CD4-positive, alpha-beta memory T cell (primary cell): Measurements from ENCODE around the gene NAT16. TPM values are rescaled to one million over a fixed set of nuclear protein-coding genes. Genes with fewer than 3 reads are reported as not detected.

Experiments
- CTCF ChIA-PET: fragments of 350-600 bp; sonication (Branson Sonifier 250); formaldehyde crosslinking; loops from one replicate; lab custom pipeline; 2021; ENCODE audit warnings: inconsistent platforms; ENCODE audit not compliant: partially characterized antibody; lab: Charles Lee
- POLR2A ChIA-PET: fragments of 350-600 bp; sonication (Branson Sonifier 250); formaldehyde crosslinking; loops from one replicate; lab custom pipeline; 2021; ENCODE audit not compliant: partially characterized antibody; lab: Charles Lee
- DNase-seq, 5 donors: peaks; one replicate each; pipeline versions ENCODE4 v3.0.0 to v3.0.0-alpha.2; 2020 to 2022; ENCODE audit warnings: mixed read lengths in 1 of 5
- H3K27ac ChIP-seq: one replicate; pipeline ENCODE4 v1.7.0; 2013; ENCODE audit warnings: low read depth, low read length
- H3K27me3 ChIP-seq: 2 replicates; pipeline ENCODE4 v1.7.0; 2013; ENCODE audit warnings: mild to moderate bottlenecking, low read length, moderate library complexity; ENCODE audit not compliant: insufficient read depth
- H3K36me3 ChIP-seq: 2 replicates; pipeline ENCODE4 v1.7.0; 2013; ENCODE audit warnings: mild to moderate bottlenecking, low read length, moderate library complexity; ENCODE audit not compliant: insufficient read depth
- H3K4me1 ChIP-seq: 2 replicates; pipeline ENCODE4 v1.7.0; 2013; ENCODE audit warnings: mild to moderate bottlenecking, low read length, moderate library complexity; ENCODE audit not compliant: insufficient read depth
- H3K4me3 ChIP-seq, 2 donors: one replicate each; pipeline ENCODE4 v1.7.0; 2013; ENCODE audit warnings: low read length in 2 of 2, mild to moderate bottlenecking in 1 of 2
- H3K9me3 ChIP-seq, 2 donors: one replicate each; pipeline ENCODE4 v1.7.0; 2013; ENCODE audit warnings: low read length in 2 of 2, control low read depth in 1 of 2; ENCODE audit not compliant: control insufficient read depth in 1 of 2
- H3K27ac Mint-ChIP-seq, 7 donors: one replicate each; pipeline ENCODE4 v1.8.0; 2020 to 2021; ENCODE audit warnings: mixed read lengths in 7 of 7, mild to moderate bottlenecking in 6 of 7, inconsistent platforms in 3 of 7, moderate library complexity in 3 of 7
- H3K27me3 Mint-ChIP-seq, 2 donors: one replicate each; pipeline ENCODE4 v1.8.0; 2020 to 2021; ENCODE audit warnings: mixed read lengths in 2 of 2
- H3K36me3 Mint-ChIP-seq, 2 donors: one replicate each; pipeline ENCODE4 v1.8.0; 2020 to 2021; ENCODE audit warnings: mixed read lengths in 2 of 2, inconsistent platforms in 1 of 2, mild to moderate bottlenecking in 1 of 2
- H3K4me1 Mint-ChIP-seq, 4 donors: one replicate each; pipeline ENCODE4 v1.8.0; 2020 to 2021; ENCODE audit warnings: mixed read lengths in 4 of 4, mild to moderate bottlenecking in 1 of 4
- H3K4me3 Mint-ChIP-seq, 8 donors: one replicate each; pipeline ENCODE4 v1.8.0; 2020 to 2021; ENCODE audit warnings: mixed read lengths in 8 of 8, mild to moderate bottlenecking in 7 of 8, moderate library complexity in 6 of 8, inconsistent platforms in 3 of 8
- H3K9me3 Mint-ChIP-seq, 8 donors: one replicate each; pipeline ENCODE4 v1.8.0; 2020 to 2021; ENCODE audit warnings: mixed read lengths in 8 of 8, mild to moderate bottlenecking in 5 of 8, inconsistent platforms in 3 of 8, moderate library complexity in 1 of 8
- intact Hi-C: fragments of 100-400 bp; cut with micrococcal nuclease; formaldehyde crosslinking; loops from one replicate; pipeline ENCODE4 v1.15.1; 2023
- polyA plus RNA-seq, 2 donors: library from polyadenylated mRNA; unstranded; fragments of 300-500 nt; fragmentation: Illumina TruSeq; gene quantifications; one replicate each; pipeline ENCODE4 v1.2.3, GENCODE V29; 2021
- total RNA-seq, 2 experiments: library from RNA; stranded (reverse); gene quantifications; one replicate each; pipeline ENCODE4 v1.2.3, GENCODE V29; 2021

NAT16 gene
- total and polyA plus RNA-seq, 4 experiments from 2014 or later = not detected

GRCh38 chr7:101127460-101128039 lies 52.5 kb downstream of the NAT16 start:
- H3K4me1 ChIP-seq = peaks cover 22% of the 10 kb centered on the region

GRCh38 chr7:101126651-101127459 lies 53.2 kb downstream of the NAT16 start, which contains the start of gene SERPINE1:
Gene SERPINE1, plus strand, starts transcription at chr7:101127104. Its CDS starts 1,290 bp downstream, at chr7:101128394.
- Mint-ChIP-seq H3K4me3 (peak within 1 kb of the TSS in 7 of 8 donors; percentile 55 to 83 (median 72)), H3K27ac (peak within 1 kb of the TSS in 5 of 7 donors; percentile 38 to 87 (median 75)), H3K4me1 (peaks cover 16 to 43% (median 29%) of the 10 kb centered on the region in 4 donors), H3K9me3 (peaks cover 0 to 2% (median 0%) of the 10 kb centered on the region in 8 donors), H3K36me3 (no peaks in the 10 kb centered on the region), H3K27me3 (peaks cover 39 to 47% of the 10 kb centered on the region in 2 donors)
- Histone ChIP-seq H3K27me3 (peaks cover 4% of the 10 kb centered on the region), H3K9me3 (no peaks in the 10 kb centered on the region), H3K4me3 (no peak within 1 kb of the TSS), H3K27ac (no peak within 1 kb of the TSS), H3K4me1 (peaks cover 22% of the 10 kb centered on the region), H3K36me3 (no peaks in the 10 kb centered on the region)
- ChIA-PET POLR2A (no interaction called here), CTCF (interaction anchor here (1.1 to 9.1 kb wide), 4 partner anchors 8 to 66 kb away, joined by 3 to 69 read pairs (median 8); no protein-coding TSS in a partner anchor)
- peak; percentile 12 to 76 (median 39) for DNase-seq
- intact Hi-C loops = no loop called here

More at GRCh38 chr7:101127460-101128039, 52.5 kb downstream of the NAT16 start:
- Histone ChIP-seq H3K27me3 (peaks cover 4% of the 10 kb centered on the region), H3K27ac (no peak overlapping the region), H3K36me3 (no peaks in the 10 kb centered on the region), H3K9me3 (no peaks in the 10 kb centered on the region), H3K4me3 (no peak overlapping the region)
- H3K27me3 Mint-ChIP-seq = peaks cover 32 to 44% of the 10 kb centered on the region in 2 donors
- CTCF ChIA-PET = interaction anchor here (2.9 to 9.1 kb wide), 2 partner anchors 9 to 16 kb away, joined by 10 to 69 read pairs; no protein-coding TSS in a partner anchor
- H3K4me1 Mint-ChIP-seq = peaks cover 12 to 36% (median 24%) of the 10 kb centered on the region in 4 donors
- no peaks in the 10 kb centered on the region for H3K36me3 Mint-ChIP-seq
- H3K27ac Mint-ChIP-seq = peak overlapping the region in 3 of 7 donors; percentile 64 to 77 (median 75)
- H3K9me3 Mint-ChIP-seq = peaks cover 0 to 2% (median 0%) of the 10 kb centered on the region in 8 donors
- DNase-seq = no peak
- POLR2A ChIA-PET = no interaction called here
- H3K4me3 Mint-ChIP-seq = peak overlapping the region in 5 of 8 donors; percentile 71 to 83 (median 77)
- intact Hi-C loops = no loop called here

GRCh38 chr7:101125989-101126650 lies 54.0 kb downstream of the NAT16 start:
- H3K36me3 ChIP-seq = no peaks in the 10 kb centered on the region
- H3K4me3 ChIP-seq = no peak overlapping the region
- peak in 1 of 5 donors; percentile 50 for DNase-seq
- H3K27ac ChIP-seq = no peak overlapping the region
- Mint-ChIP-seq H3K4me1 (peaks cover 17 to 47% (median 29%) of the 10 kb centered on the region in 4 donors), H3K27ac (peak overlapping the region in 2 of 7 donors; percentile 57 to 68), H3K36me3 (no peaks in the 10 kb centered on the region), H3K27me3 (peaks cover 44 to 49% of the 10 kb centered on the region in 2 donors), H3K4me3 (peak overlapping the region in 4 of 8 donors; percentile 27 to 83 (median 74)), H3K9me3 (peaks cover 0 to 2% (median 0%) of the 10 kb centered on the region in 8 donors)
- peaks cover 4% of the 10 kb centered on the region for H3K27me3 ChIP-seq
- H3K9me3 ChIP-seq = no peaks in the 10 kb centered on the region
- H3K4me1 ChIP-seq = peaks cover 22% of the 10 kb centered on the region
- intact Hi-C loops = no loop called here
- ChIA-PET POLR2A (no interaction called here), CTCF (interaction anchor here (0.9 to 9.1 kb wide), 5 partner anchors 9 to 160 kb away, joined by 3 to 69 read pairs (median 5); no protein-coding TSS in a partner anchor)

- H3K4me3 Mint-ChIP-seq = peak overlapping the region in 1 of 8 donors; percentile 38
- peak overlapping the region in 1 of 7 donors; percentile 22 for H3K27ac Mint-ChIP-seq
- H3K4me3 ChIP-seq = no peak overlapping the region
- POLR2A ChIA-PET = interaction anchor here (0.6 to 0.8 kb wide), 2 partner anchors 20 to 28 kb away, joined by 3 to 4 read pairs; no protein-coding TSS in a partner anchor
- intact Hi-C loops = no loop called here
- no peak overlapping the region for H3K27ac ChIP-seq
- CTCF ChIA-PET = interaction anchor here (1.5 to 9.1 kb wide), 2 partner anchors 19 to 68 kb away, joined by 4 to 69 read pairs; no protein-coding TSS in a partner anchor
- no peaks in the 10 kb centered on the region for H3K9me3 ChIP-seq
- H3K36me3 ChIP-seq = no peaks in the 10 kb centered on the region
- DNase-seq = no peak
- H3K4me1 ChIP-seq = peaks cover 22% of the 10 kb centered on the region
- H3K36me3 Mint-ChIP-seq = no peaks in the 10 kb centered on the region
- H3K9me3 Mint-ChIP-seq = peaks cover 0 to 2% (median 0%) of the 10 kb centered on the region in 8 donors
- peaks cover 50 to 56% of the 10 kb centered on the region in 2 donors for H3K27me3 Mint-ChIP-seq
- peaks cover 4% of the 10 kb centered on the region for H3K27me3 ChIP-seq
- peaks cover 17 to 48% (median 29%) of the 10 kb centered on the region in 4 donors for H3K4me1 Mint-ChIP-seq
Observed at GRCh38 chr7:101124376-101125056, 55.6 kb downstream of the NAT16 start.

GRCh38 chr7:101123703-101124068 lies 56.4 kb downstream of the NAT16 start:
- DNase-seq = no peak
- Histone ChIP-seq H3K9me3 (no peaks in the 10 kb centered on the region), H3K4me3 (no peak overlapping the region), H3K4me1 (peaks cover 22% of the 10 kb centered on the region), H3K36me3 (no peaks in the 10 kb centered on the region), H3K27me3 (peaks cover 4% of the 10 kb centered on the region), H3K27ac (no peak overlapping the region)
- POLR2A ChIA-PET = no interaction called here
- Mint-ChIP-seq H3K4me1 (peaks cover 17 to 48% (median 29%) of the 10 kb centered on the region in 4 donors), H3K27ac (no peak overlapping the region), H3K4me3 (no peak overlapping the region), H3K9me3 (peaks cover 0 to 2% (median 0%) of the 10 kb centered on the region in 8 donors), H3K36me3 (no peaks in the 10 kb centered on the region), H3K27me3 (peaks cover 52 to 59% of the 10 kb centered on the region in 2 donors)
- CTCF ChIA-PET = interaction anchor here (1.3 to 9.1 kb wide), 3 partner anchors 19 to 159 kb away, joined by 3 to 69 read pairs (median 4); no protein-coding TSS in a partner anchor
- intact Hi-C loops = no loop called here

GRCh38 chr7:101122933-101123702 lies 57.0 kb downstream of the NAT16 start:
- Mint-ChIP-seq H3K36me3 (no peaks in the 10 kb centered on the region), H3K9me3 (peaks cover 0 to 2% (median 0%) of the 10 kb centered on the region in 8 donors), H3K4me1 (peaks cover 17 to 48% (median 29%) of the 10 kb centered on the region in 4 donors), H3K27me3 (peaks cover 51 to 61% of the 10 kb centered on the region in 2 donors), H3K27ac (peak overlapping the region in 1 of 7 donors; percentile 34), H3K4me3 (no peak overlapping the region)
- H3K36me3 ChIP-seq = no peaks in the 10 kb centered on the region
- ChIA-PET CTCF (interaction anchor here (1.3 to 9.1 kb wide), 3 partner anchors 20 to 159 kb away, joined by 3 to 69 read pairs (median 4); no protein-coding TSS in a partner anchor), POLR2A (no interaction called here)
- H3K9me3 ChIP-seq = no peaks in the 10 kb centered on the region
- intact Hi-C loops = no loop called here
- H3K27me3 ChIP-seq = peaks cover 4% of the 10 kb centered on the region
- no peak overlapping the region for H3K4me3 ChIP-seq
- DNase-seq = no peak
- H3K4me1 ChIP-seq = peaks cover 22% of the 10 kb centered on the region
- H3K27ac ChIP-seq = no peak overlapping the region
